ENCODE results near the gene COX6B2.

GRCh38 chr19:55352040-55352439 is 2.5 kb downstream of the COX6B2 start:
- TF ChIP-seq, protein P1, sequence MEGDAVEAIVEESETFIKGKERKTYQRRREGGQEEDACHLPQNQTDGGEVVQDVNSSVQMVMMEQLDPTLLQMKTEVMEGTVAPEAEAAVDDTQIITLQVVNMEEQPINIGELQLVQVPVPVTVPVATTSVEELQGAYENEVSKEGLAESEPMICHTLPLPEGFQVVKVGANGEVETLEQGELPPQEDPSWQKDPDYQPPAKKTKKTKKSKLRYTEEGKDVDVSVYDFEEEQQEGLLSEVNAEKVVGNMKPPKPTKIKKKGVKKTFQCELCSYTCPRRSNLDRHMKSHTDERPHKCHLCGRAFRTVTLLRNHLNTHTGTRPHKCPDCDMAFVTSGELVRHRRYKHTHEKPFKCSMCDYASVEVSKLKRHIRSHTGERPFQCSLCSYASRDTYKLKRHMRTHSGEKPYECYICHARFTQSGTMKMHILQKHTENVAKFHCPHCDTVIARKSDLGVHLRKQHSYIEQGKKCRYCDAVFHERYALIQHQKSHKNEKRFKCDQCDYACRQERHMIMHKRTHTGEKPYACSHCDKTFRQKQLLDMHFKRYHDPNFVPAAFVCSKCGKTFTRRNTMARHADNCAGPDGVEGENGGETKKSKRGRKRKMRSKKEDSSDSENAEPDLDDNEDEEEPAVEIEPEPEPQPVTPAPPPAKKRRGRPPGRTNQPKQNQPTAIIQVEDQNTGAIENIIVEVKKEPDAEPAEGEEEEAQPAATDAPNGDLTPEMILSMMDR (IDR thresholded peaks at IDR 0.05; ENCODE audit: low read depth, low read length, missing input control), result no peak
- TF ChIP-seq FOXA1 (IDR thresholded peaks at IDR 0.05) (no peak), MAX (IDR thresholded peaks at IDR 0.05) (no peak)
